DOHH2 (cell line): ENCODE measurements around the gene PDGFRA.
"Not testable (repeated sequence)": the region's sequence is repeated elsewhere in the genome, so short reads cannot be mapped to it uniquely, and the experiment has no call there.

Source experiments
- EZH2phosphoT487 ChIP-seq: fragments of 200-600 bp; sonication (generic); IDR thresholded peaks from 2 replicates; pipeline ENCODE4 v1.6.1; 2017; ENCODE audit warnings: borderline replicate concordance, mild to moderate bottlenecking, antibody characterized with exemption, low read length, moderate library complexity, mixed read lengths
- TF ChIP-seq, protein P1 (sequence below): fragments of 200-600 bp; sonication (generic); IDR thresholded peaks from one replicate; pipeline ENCODE4 v1.5.1; 2014; ENCODE audit warnings: antibody characterized with exemption, mild to moderate bottlenecking, low read depth, low read length; ENCODE audit not compliant: poor library complexity, severe bottlenecking

DNA sequence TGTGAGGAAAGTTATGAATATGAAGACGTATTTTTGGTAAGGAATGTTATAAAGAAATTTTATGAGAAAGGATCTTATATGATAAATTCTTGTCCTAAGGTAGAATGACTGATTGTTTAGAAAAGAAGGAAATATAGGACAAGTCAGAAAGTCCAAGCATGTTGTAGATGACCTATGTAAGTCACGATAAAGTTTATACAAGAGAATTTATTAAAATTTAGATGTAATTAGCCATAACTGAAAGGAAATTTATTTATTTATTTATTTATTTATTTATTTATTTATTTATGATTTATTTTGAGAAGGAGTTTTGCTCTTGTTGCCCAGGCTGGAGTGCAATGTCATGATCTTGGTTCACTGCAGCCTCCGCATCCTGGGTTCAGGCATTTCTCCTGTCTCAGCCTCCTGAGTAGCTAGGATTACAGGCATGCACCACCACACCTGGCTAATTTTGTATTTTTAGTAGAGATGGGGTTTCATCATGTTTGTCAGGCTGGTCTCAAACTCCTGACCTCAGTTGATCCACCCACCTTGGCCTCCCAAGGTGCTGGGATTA lies 12.3 kb downstream of the PDGFRA start:
- TF ChIP-seq, protein P1, sequence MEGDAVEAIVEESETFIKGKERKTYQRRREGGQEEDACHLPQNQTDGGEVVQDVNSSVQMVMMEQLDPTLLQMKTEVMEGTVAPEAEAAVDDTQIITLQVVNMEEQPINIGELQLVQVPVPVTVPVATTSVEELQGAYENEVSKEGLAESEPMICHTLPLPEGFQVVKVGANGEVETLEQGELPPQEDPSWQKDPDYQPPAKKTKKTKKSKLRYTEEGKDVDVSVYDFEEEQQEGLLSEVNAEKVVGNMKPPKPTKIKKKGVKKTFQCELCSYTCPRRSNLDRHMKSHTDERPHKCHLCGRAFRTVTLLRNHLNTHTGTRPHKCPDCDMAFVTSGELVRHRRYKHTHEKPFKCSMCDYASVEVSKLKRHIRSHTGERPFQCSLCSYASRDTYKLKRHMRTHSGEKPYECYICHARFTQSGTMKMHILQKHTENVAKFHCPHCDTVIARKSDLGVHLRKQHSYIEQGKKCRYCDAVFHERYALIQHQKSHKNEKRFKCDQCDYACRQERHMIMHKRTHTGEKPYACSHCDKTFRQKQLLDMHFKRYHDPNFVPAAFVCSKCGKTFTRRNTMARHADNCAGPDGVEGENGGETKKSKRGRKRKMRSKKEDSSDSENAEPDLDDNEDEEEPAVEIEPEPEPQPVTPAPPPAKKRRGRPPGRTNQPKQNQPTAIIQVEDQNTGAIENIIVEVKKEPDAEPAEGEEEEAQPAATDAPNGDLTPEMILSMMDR = not testable (repeated sequence)
- TF ChIP-seq EZH2phosphoT487 = not testable (repeated sequence)
